Measurements from ENCODE around the gene MPLKIP.

The MPLKIP gene

DNA sequence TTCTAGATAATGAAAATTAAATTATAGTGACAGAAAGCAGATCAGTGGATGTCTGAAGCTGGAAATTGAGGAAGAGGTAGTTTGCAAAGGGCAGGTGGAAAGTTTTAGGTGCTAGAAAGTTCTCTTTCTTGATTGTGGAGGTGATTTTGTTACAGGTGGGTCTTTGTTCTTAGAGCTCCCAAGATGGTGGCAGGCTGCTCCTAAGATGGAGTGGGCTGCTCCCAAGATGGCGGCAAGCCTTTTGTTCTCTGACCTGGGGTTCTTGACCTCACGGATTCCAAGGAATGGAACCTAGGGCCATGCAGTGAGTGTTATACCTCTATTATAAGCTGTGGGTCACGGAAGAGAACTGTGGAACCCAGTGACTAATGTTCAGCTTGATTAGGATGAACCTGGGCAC lies 32.9 kb upstream of the MPLKIP start:
- ATAC-seq (ENCODE audit: low read depth) (no peak), DNase-seq (ENCODE audit: low spot score) (no peak)
- Histone ChIP-seq H3K9me3 (ENCODE audit: severe bottlenecking) (no peaks in the 10 kb centered on the region), H3K27ac (ENCODE audit: poor library complexity, severe bottlenecking) (no peak overlapping the region), H3K36me3 (ENCODE audit: low read depth) (no peaks in the 10 kb centered on the region), H3K4me3 (ENCODE audit: severe bottlenecking) (no peak overlapping the region), H3K4me1 (ENCODE audit: insufficient read depth, poor library complexity, severe bottlenecking) (no peaks in the 10 kb centered on the region), H3K27me3 (ENCODE audit: insufficient read depth, poor library complexity, severe bottlenecking) (no peaks in the 10 kb centered on the region)
- TF ChIP-seq, protein P1, sequence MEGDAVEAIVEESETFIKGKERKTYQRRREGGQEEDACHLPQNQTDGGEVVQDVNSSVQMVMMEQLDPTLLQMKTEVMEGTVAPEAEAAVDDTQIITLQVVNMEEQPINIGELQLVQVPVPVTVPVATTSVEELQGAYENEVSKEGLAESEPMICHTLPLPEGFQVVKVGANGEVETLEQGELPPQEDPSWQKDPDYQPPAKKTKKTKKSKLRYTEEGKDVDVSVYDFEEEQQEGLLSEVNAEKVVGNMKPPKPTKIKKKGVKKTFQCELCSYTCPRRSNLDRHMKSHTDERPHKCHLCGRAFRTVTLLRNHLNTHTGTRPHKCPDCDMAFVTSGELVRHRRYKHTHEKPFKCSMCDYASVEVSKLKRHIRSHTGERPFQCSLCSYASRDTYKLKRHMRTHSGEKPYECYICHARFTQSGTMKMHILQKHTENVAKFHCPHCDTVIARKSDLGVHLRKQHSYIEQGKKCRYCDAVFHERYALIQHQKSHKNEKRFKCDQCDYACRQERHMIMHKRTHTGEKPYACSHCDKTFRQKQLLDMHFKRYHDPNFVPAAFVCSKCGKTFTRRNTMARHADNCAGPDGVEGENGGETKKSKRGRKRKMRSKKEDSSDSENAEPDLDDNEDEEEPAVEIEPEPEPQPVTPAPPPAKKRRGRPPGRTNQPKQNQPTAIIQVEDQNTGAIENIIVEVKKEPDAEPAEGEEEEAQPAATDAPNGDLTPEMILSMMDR (IDR thresholded peaks at IDR 0.05; ENCODE audit: poor library complexity, severe bottlenecking) = no peak

DNA sequence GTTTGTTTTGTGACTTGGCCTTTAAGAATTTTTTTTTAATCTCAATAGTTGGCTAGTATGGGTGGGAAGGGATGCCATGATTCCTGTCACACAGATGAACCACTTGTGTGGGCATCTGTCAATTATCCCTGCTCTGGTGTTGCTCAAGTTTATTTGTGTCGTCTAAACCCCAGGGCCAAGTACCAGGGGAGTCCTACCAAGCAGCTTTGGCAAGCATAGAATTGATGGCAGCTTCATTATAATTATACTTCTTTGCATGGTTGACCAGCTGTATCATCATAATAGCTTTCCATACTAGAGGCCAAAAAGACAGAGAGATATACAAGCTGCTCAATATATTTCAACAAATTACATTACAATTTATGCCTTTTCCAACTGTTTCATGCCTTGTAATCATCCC lies 30.8 kb upstream of the MPLKIP start:
- ATAC-seq (ENCODE audit: low read depth) = no peak
- Histone ChIP-seq H3K9me3 (ENCODE audit: severe bottlenecking) (no peaks in the 10 kb centered on the region), H3K36me3 (ENCODE audit: low read depth) (no peaks in the 10 kb centered on the region), H3K27ac (ENCODE audit: poor library complexity, severe bottlenecking) (no peak overlapping the region), H3K27me3 (ENCODE audit: insufficient read depth, poor library complexity, severe bottlenecking) (no peaks in the 10 kb centered on the region), H3K4me3 (ENCODE audit: severe bottlenecking) (no peak overlapping the region), H3K4me1 (ENCODE audit: insufficient read depth, poor library complexity, severe bottlenecking) (no peaks in the 10 kb centered on the region)
- DNase-seq (ENCODE audit: low spot score) = no peak
- TF ChIP-seq, protein P1 (IDR thresholded peaks at IDR 0.05; ENCODE audit: poor library complexity, severe bottlenecking) = no peak

DNA sequence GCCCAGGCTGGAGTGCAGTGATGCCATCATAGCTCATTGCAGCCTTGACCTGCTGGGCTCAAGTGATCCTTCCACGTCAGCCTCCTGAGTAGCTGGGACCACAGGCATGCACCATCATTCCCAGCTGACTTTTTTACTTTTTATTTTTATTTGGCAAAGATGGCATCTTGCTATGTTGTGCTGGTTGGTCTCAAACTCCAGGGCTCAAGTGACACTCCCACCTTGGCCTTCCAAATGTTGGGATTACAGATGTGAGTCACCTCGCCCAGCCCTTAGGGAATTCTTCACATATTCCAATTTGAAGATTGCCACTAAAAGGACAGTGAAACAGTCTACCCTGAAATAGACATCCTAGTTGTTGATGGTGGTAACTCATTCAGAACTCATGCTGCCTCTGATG lies 28.1 kb upstream of the MPLKIP start:
- no peak for DNase-seq (ENCODE audit: low spot score)
- Histone ChIP-seq H3K27ac (ENCODE audit: poor library complexity, severe bottlenecking) (no peak overlapping the region), H3K27me3 (ENCODE audit: insufficient read depth, poor library complexity, severe bottlenecking) (no peaks in the 10 kb centered on the region), H3K4me3 (ENCODE audit: severe bottlenecking) (no peak overlapping the region), H3K9me3 (ENCODE audit: severe bottlenecking) (no peaks in the 10 kb centered on the region), H3K4me1 (ENCODE audit: insufficient read depth, poor library complexity, severe bottlenecking) (no peaks in the 10 kb centered on the region), H3K36me3 (ENCODE audit: low read depth) (no peaks in the 10 kb centered on the region)
- ATAC-seq (ENCODE audit: low read depth) = no peak
- TF ChIP-seq, protein P1 (IDR thresholded peaks at IDR 0.05; ENCODE audit: poor library complexity, severe bottlenecking) = no peak

DNA sequence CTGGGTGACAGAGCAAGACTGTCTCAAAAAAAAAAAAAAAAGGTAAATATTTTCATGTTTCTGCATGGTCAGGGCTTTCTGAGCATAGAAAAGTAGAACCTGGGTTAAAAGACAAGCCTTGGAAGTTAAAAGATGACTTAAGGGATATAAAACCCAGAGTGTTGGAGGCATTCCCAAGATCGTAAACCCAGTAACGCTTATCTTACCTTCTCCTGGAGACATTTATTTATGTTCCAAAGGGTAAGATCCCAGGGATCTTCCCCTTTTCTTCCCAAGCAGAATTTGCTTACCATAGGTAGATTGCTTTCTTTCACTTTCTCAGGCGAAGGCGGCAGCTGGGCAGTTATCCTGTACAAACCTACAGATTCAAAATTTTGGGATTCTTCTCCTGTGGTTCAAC lies 22.6 kb upstream of the MPLKIP start:
- H3K36me3 ChIP-seq (ENCODE audit: low read depth) = no peaks in the 10 kb centered on the region
- ATAC-seq (ENCODE audit: low read depth) (no peak), DNase-seq (ENCODE audit: low spot score) (no peak)
- H3K27ac ChIP-seq (ENCODE audit: poor library complexity, severe bottlenecking) = no peak overlapping the region
- no peaks in the 10 kb centered on the region for H3K4me1 ChIP-seq (ENCODE audit: insufficient read depth, poor library complexity, severe bottlenecking)
- TF ChIP-seq, protein P1 (IDR thresholded peaks at IDR 0.05; ENCODE audit: poor library complexity, severe bottlenecking) = no peak
- no peaks in the 10 kb centered on the region for H3K27me3 ChIP-seq (ENCODE audit: insufficient read depth, poor library complexity, severe bottlenecking)
- H3K9me3 ChIP-seq (ENCODE audit: severe bottlenecking) = no peaks in the 10 kb centered on the region
- H3K4me3 ChIP-seq (ENCODE audit: severe bottlenecking) = peak overlapping the region; percentile 5

DNA sequence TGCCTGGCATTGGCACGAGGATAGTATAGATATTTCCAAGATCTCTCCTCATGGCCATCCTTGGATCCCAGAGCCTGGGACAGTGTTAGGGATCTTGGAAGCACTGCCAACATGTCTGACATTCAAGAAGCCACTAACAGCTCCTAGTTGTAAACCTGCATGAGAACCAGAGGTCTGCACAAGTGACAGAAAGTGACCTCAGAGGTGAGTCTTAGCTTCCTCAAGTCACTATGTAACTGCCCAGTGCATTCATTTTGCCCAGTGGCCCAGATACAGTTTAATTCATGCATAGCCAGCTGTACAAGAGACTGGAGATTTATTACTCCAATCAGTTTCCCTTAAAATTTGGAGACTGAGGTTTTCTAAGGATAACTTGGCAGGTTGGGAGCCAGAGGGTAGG lies 17.1 kb upstream of the MPLKIP start:
- Histone ChIP-seq H3K4me1 (ENCODE audit: insufficient read depth, poor library complexity, severe bottlenecking) (no peaks in the 10 kb centered on the region), H3K9me3 (ENCODE audit: severe bottlenecking) (no peaks in the 10 kb centered on the region), H3K36me3 (ENCODE audit: low read depth) (no peaks in the 10 kb centered on the region), H3K27ac (ENCODE audit: poor library complexity, severe bottlenecking) (no peak overlapping the region), H3K4me3 (ENCODE audit: severe bottlenecking) (no peak overlapping the region), H3K27me3 (ENCODE audit: insufficient read depth, poor library complexity, severe bottlenecking) (no peaks in the 10 kb centered on the region)
- DNase-seq (ENCODE audit: low spot score) = no peak
- TF ChIP-seq, protein P1 (IDR thresholded peaks at IDR 0.05; ENCODE audit: poor library complexity, severe bottlenecking) = no peak
- no peak for ATAC-seq (ENCODE audit: low read depth)
